Thoracic aorta (tissue), 2 donors: Measurements from ENCODE around the gene SLC2A4RG. TPM values are rescaled to one million over a fixed set of nuclear protein-coding genes. Genes with fewer than 3 reads are reported as not detected.

Experiments used
- ATAC-seq: fragments of 150-250 bp; one replicate; pipeline ENCODE4 v1.8.0; 2017; ENCODE audit warnings: low read depth; ENCODE audit not compliant: insufficient number of reproducible peaks, low FRiP score
- DNase-seq: peaks from one replicate; pipeline ENCODE4 v3.0.0-alpha.2; 2020; ENCODE audit warnings: low spot score
- H3K27ac ChIP-seq, 2 donors: fragments of 200-600 bp; sonication (generic); 1 replicate in 1 of 2; 2 replicates in 1 of 2; pipeline ENCODE4 v1.5.1; 2016; ENCODE audit warnings: mild to moderate bottlenecking in 2 of 2, moderate library complexity in 2 of 2
- H3K27me3 ChIP-seq: fragments of 200-600 bp; sonication (generic); replicated peaks from 2 replicates; pipeline ENCODE4 v1.6.0; 2016; ENCODE audit warnings: mild to moderate bottlenecking; ENCODE audit not compliant: insufficient read depth
- H3K36me3 ChIP-seq: fragments of 200-600 bp; sonication (generic); one replicate; pipeline ENCODE4 v1.5.1; 2016
- H3K4me1 ChIP-seq, 2 donors: fragments of 200-600 bp; sonication (generic); 1 replicate in 1 of 2; 2 replicates in 1 of 2; pipeline versions ENCODE4 v1.5.1 to v1.6.0; 2016; ENCODE audit warnings: low read depth in 2 of 2, mild to moderate bottlenecking in 1 of 2; ENCODE audit not compliant: control insufficient read depth in 1 of 2
- H3K4me3 ChIP-seq: fragments of 200-600 bp; sonication (generic); 2 replicates; pipeline ENCODE4 v1.5.1; 2016; ENCODE audit warnings: mild to moderate bottlenecking
- H3K9me3 ChIP-seq: fragments of 200-600 bp; sonication (generic); 2 replicates; pipeline ENCODE4 v1.5.1; 2016
- total RNA-seq, 2 donors: library from RNA; depleted of rRNA; stranded (reverse); fragments of >200 nt; gene quantifications; one replicate each; pipeline versions ENCODE4 v1.1.0 to v1.2.3, GENCODE V29; 2016
- TF ChIP-seq, protein P1 (sequence below): fragments of 200-600 bp; sonication (generic); IDR thresholded peaks from one replicate; pipeline ENCODE4 v1.5.1; 2019; ENCODE audit warnings: antibody characterized with exemption

The SLC2A4RG gene
- total RNA-seq, 2 donors from 2014 or later, result 36.2 to 103 TPM

DNA sequence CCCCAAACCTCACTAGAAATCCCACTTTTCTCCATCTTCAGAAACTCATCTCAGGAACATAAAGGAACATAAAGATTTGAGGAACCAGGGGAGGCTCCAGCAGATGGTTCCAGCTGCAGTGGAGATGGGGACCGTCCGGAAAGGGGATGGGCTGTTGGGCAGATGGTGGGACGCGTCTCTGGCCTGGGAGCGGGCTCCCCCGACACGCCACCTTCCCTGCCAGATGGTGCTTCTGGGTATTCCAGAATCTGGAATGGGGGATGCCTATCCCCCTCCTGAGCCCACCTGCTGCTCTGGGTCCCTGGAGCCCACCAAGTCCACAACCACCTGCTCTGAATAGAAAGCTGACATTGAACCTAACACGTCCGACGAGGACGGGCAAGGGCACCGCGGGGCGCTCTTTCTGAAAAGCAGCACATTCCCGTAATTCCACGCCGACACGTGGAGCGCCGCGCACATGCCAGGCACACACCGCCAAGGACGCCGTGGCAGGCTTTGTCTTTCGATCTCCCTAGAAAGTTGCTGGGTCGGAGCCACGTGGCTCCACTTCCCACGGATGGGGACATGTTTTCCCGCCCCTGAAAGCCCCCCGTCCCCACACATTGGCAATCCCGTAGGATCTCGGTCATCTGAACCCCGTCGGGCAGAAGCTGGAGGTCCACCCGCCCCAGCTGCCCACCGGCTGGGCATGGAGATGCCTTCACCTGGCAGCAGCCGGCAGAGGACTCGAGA, 27.3 kb downstream of the SLC2A4RG start:
- TF ChIP-seq, protein P1, sequence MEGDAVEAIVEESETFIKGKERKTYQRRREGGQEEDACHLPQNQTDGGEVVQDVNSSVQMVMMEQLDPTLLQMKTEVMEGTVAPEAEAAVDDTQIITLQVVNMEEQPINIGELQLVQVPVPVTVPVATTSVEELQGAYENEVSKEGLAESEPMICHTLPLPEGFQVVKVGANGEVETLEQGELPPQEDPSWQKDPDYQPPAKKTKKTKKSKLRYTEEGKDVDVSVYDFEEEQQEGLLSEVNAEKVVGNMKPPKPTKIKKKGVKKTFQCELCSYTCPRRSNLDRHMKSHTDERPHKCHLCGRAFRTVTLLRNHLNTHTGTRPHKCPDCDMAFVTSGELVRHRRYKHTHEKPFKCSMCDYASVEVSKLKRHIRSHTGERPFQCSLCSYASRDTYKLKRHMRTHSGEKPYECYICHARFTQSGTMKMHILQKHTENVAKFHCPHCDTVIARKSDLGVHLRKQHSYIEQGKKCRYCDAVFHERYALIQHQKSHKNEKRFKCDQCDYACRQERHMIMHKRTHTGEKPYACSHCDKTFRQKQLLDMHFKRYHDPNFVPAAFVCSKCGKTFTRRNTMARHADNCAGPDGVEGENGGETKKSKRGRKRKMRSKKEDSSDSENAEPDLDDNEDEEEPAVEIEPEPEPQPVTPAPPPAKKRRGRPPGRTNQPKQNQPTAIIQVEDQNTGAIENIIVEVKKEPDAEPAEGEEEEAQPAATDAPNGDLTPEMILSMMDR, result no peak
- Histone ChIP-seq H3K27ac (no peak overlapping the region), H3K27me3 (no peaks in the 10 kb centered on the region), H3K36me3 (peaks cover 3% of the 10 kb centered on the region), H3K4me3 (no peak overlapping the region), H3K9me3 (no peaks in the 10 kb centered on the region), H3K4me1 (no peaks in the 10 kb centered on the region)
- DNase-seq (no peak), ATAC-seq (no peak)

GRCh38 chr20:63767456-63767855, 27.9 kb downstream of the SLC2A4RG start:
- Histone ChIP-seq H3K9me3 (no peaks in the 10 kb centered on the region), H3K36me3 (peaks cover 3% of the 10 kb centered on the region), H3K4me1 (no peaks in the 10 kb centered on the region), H3K27me3 (no peaks in the 10 kb centered on the region), H3K4me3 (no peak overlapping the region), H3K27ac (no peak overlapping the region)
- TF ChIP-seq, protein P1, result no peak
- ATAC-seq, result no peak
- DNase-seq, result no peak

GRCh38 chr20:63767886-63768285, 28.3 kb downstream of the SLC2A4RG start:
- Histone ChIP-seq H3K27me3 (no peaks in the 10 kb centered on the region), H3K4me1 (no peaks in the 10 kb centered on the region), H3K4me3 (no peak overlapping the region), H3K27ac (no peak overlapping the region), H3K36me3 (peaks cover 3% of the 10 kb centered on the region), H3K9me3 (no peaks in the 10 kb centered on the region)
- ATAC-seq (no peak), DNase-seq (no peak)
- TF ChIP-seq, protein P1, result no peak

DNA sequence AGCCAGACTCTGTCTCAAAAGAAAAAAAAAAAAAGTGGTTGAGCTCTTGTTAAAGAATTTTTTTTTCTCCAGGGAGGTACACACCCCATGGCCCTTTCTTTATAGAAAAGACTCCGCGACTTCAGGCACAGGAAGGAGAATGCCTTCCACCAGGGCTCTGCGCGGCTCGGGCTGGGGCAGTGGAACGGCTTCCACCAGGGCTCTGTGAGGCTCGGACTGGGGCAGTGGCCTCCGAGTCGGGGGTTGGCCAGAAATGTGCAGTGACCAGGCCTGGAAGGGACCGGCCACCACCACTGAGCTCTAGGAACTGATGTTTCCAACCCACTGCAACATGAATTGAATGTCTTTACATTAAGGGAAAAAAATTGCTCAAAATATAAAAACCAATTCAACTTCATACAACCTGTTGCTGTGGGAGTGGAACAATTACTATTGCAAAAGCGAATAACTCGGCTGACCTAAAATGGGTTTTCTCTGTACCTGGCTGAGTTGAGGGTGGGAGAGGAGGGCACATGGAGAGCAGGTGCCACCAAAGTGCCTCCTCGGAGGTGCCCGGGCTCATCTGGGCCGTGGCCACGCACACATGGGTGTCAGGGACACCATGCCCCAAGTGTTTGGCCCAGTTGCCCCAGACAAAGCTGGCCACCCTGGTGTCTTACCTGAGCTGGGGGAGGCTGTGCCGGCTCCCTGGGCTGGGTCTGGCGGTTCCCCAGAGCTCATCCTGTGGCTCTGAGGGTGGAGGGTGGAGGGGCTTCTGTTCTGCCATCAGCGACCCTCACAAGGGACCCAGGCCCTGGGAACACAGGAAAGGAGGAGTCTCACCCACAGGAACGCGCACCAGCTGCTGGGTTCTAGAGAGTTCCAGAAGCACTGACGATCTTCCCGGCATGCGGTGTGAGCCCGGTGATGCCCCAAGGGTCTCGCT, 29.3 kb downstream of the SLC2A4RG start:
- no peaks in the 10 kb centered on the region for H3K27me3 ChIP-seq
- ATAC-seq (no peak), DNase-seq (no peak)
- peaks cover 0 to 4% of the 10 kb centered on the region in 2 donors for H3K4me1 ChIP-seq
- no peaks in the 10 kb centered on the region for H3K9me3 ChIP-seq
- H3K27ac ChIP-seq, result no peak overlapping the region
- peaks cover 3% of the 10 kb centered on the region for H3K36me3 ChIP-seq
- H3K4me3 ChIP-seq, result no peak overlapping the region
- TF ChIP-seq, protein P1, result no peak

DNA sequence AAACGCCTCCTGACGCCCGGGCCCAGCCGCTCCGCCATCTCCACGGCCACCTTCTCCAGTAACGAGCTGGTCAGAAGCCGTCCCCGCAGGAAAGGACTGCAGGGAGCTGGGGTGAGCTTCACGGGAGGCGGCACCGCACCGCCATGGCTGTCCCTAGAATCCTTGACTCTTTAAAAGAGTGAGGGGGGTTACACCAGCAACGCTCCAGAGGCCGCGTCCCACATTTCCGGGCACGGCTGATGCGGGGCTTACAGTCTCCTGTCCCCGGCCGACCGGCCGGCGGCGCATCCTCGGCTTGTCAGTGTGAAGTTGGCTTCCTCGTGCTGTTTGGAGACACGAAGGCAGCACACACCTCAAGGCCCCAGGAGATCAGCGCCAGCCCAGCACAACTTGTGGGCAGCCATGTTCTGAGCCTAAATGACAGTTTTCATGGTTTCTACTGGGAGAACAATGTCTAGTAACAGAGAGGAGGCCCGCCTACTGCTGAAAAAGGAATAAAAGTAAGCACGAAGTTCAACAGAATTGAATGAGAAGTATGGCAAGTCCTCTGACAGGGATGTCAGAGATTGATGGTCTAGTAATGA, 30.4 kb downstream of the SLC2A4RG start:
- Histone ChIP-seq H3K36me3 (peaks cover 3% of the 10 kb centered on the region), H3K4me3 (no peak overlapping the region), H3K27ac (no peak overlapping the region), H3K27me3 (no peaks in the 10 kb centered on the region), H3K4me1 (peaks cover 0 to 10% of the 10 kb centered on the region in 2 donors), H3K9me3 (no peaks in the 10 kb centered on the region)
- ATAC-seq (no peak), DNase-seq (no peak)
- TF ChIP-seq, protein P1, result no peak
